IPS-NIHi7 (cell line): Measurements from ENCODE around the gene ZMYM2.
A peak's percentile ranks its signal among the peaks of the same experiment; 100 is the strongest.

ENCODE experiments used
- DNase-seq: peaks from one replicate; pipeline ENCODE4 v3.0.0; 2012; ENCODE audit warnings: mixed read lengths; ENCODE audit errors: extremely low spot score

ZMYM2 gene

DNA sequence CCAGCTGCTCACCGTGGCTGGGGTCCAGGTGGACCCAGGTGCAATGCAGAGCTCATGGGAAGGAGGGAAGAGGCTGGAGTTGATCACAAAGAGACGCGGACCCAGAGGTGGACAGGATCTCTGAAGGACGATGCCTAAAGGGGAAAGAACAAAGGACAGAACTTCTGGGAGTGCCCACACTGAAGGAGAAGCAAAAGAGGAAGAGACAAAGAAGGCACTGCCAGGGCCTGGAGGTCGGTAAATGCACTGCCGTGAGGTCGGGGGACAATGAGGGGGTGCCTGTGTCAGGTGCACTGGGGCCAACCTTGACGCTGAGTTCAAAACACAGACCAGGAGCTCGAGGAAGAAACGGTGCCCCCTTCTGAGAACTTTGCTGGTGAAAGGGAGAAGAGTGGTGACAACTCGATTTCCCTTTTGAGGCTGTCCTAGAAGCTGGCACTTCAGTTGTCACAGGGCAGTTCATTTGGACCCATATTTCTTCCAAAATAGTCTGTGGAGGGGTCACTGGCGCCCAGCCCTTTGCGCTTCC is 146.7 kb downstream of the ZMYM2 start:
- DNase-seq, result no peak

DNA sequence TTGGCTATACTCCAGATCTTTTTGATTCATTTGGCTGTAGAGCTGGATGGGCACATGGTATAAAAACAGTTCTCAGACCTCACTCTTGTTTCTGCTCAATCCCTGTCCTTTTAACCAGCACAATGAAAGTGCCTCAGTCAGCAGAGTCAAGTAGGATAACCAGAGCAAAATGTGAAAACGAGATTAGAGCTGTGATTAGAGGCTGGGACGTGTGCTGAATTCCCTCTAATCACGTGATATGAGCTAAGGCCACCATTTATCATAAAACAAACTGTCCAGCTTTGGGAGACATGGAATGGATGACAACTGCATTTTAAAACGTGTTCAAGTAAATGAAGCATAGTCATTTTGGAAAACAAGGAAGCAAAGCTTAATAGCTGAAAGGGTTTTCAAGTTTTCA is 148.2 kb downstream of the ZMYM2 start:
- DNase-seq, result no peak

DNA sequence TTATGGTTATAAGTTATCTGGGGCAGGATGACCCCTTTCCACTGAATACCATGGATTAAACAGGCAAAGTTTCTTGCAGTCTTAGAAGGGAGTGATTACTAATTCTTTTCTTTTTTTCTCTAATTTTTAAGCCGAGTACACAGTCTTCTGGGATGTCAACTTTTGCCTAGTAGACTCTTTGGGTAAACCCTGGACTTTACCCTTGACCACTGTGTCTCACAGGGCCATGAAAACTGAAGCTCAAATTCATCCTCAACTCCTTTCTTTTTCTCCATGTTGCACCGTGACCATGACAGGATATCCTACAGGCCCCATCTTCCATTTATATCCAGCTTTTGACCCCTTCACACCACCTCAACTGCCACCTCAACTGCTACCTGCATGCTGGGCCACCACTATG is 150.5 kb downstream of the ZMYM2 start:
- no peak for DNase-seq

GRCh38 chr13:20114066-20114610 is 155.6 kb downstream of the ZMYM2 start:
- no peak for DNase-seq

DNA sequence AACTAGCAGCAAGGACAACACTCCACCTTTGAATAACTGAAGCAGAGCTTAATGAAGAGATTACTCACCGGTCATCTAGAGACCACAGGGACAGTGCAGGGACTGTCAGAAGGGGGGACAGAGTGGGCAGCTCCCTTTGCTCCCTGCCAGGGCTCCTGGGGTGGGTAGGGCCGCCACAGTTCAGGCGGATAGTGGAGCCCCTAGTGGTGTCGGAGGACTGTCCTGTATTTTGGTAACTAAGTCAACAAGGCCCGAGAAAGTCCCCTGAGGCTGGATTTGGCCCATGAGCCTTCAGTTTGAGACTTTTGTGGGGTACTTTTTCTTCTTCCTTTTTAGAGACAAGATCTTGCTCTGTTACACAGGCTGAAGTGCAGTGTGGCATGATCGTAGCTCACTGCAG is 157.7 kb downstream of the ZMYM2 start:
- no peak for DNase-seq

DNA sequence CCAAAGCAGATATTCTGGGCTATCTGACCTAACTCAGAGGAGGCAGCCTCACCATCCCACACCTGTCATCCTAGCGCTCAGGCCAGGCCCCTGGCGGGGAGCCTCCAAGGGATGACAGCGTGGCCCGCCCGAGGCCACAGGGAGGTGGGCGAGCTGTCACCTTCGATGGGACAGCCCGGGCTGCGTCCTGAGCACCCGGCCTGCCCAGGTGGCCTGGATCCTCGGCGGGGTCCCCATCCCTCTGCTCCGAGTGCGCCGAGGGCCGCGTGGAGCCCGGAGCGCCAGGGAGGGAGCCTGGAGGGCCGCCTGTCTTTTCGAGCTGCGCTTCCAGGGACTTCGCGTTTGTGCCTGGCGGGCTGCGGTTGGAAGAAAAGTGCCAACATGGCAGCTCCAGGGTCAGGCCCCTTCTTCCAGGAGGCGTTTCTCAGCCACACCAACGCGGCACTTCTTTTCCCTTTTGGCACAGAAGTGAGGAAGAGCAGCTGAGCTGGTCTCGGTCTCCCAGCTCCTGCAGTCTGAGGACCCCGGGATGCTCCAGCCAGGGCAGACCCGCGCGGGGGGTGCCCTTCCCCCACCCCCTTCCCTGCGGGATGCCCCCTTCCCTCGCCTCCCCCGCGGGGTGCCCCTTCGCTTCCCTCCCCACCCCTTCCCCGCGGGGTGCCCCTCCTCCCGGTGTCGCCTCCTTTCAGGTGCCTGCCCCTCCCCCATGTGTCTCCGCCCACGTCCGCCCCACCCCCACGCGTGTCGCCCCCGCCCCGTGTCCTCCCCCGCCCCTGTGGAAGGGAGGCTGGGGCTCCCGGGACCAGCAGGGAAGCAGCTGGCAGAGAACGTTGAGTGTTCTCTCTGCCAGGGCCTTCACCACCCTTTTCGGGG is 160.0 kb downstream of the ZMYM2 start:
- DNase-seq, result peak; percentile 49

GRCh38 chr13:20119960-20120359 is 161.4 kb downstream of the ZMYM2 start:
- no peak for DNase-seq

- no peak for DNase-seq
Measured at GRCh38 chr13:20121159-20121525, 162.6 kb downstream of the ZMYM2 start.

DNA sequence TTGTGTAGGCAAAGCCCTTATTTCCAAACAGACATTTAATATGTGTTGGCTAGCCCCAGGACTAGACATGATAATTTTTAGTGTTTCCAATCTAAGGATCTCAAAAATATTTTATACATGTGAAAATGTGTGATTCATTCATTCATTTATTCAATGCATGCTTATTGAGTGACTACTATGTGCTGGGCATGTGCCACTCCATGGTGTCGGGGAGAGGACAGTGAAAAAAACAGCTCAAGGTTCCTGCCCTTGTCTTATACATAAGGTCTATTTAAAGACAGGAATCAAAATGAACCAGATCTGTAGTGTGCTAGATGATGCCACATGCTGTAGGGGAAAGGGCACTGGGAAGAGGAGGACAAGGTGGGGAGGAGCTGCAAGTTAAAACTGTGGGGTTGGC is 165.8 kb downstream of the ZMYM2 start:
- no peak for DNase-seq

DNA sequence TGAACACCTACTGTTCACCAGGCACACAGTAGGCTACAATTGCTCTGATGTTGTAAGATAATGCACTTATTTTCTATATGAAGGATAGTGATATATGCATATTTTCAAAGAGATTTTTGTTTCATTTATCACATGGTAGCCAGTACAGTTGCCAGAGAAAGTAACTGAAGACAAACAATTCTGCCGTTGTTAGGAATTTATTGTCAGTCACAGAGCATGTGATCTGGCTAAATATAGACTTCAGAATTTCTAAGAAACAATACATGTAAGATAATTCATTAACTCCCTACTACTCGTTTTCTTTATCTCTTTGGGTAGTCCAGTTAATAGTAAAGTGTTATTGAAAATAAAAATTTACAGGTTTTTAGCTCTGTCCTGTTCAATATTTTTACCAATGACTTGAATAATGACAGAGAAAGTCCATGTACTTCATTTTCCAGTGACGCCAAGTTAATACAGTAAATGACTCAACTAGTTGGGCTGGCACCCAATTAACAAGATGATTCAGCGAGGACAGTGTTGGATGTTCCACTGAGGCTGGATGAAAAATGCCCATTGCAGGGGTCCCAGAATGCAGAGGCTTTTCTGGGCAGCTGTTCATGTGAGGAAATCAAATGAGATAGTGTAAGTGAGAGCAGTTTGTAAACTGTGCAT is 166.7 kb downstream of the ZMYM2 start:
- no peak for DNase-seq

DNA sequence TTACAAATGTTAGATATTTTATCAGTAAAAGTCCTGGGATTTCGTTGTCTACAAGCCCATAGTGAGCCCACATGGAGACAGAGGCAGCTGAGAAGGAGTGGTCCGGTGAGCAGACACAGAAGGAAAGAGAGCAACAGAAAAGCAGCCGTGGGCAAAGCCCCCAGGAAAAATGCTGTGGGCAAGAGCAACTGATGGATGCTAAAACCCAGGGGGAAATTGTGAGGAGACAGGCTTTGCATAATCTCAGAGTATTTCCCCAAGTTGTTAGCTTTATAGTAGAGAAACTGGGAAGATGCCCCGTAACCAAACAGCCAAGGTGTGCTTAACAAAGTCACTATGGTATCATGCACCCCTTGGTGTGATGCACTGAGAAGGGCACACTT is 167.2 kb downstream of the ZMYM2 start:
- no peak for DNase-seq

GRCh38 chr13:20126541-20127261 is 168.2 kb downstream of the ZMYM2 start:
- no peak for DNase-seq

- no peak for DNase-seq
Measured at GRCh38 chr13:20127262-20127561, 168.7 kb downstream of the ZMYM2 start.

- DNase-seq, result peak; percentile 70
Measured at GRCh38 chr13:20127562-20128458, 169.3 kb downstream of the ZMYM2 start.

DNA sequence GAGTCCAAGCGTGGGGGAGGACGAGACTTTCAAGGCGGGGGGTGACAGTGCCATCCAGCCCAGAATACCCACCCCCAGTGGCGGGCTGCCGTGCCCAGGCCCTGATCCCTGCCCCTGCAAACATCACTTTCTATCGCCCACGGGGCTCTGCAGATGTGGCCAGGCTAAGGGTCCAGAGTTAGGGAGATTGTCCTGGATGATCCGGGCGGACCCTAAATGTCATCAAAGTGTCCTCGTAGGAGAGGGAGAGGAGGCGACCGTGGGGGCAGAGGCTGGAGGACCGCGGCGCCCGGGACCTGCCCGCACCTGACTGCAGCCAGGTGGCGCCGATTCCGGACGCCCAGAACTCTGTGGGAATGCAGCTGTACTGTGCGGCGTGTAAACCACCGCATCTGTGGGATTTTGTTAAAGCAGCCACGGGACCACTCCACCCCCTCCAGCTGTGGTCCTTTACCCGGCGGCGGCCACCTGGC is 170.0 kb downstream of the ZMYM2 start:
- no peak for DNase-seq

DNA sequence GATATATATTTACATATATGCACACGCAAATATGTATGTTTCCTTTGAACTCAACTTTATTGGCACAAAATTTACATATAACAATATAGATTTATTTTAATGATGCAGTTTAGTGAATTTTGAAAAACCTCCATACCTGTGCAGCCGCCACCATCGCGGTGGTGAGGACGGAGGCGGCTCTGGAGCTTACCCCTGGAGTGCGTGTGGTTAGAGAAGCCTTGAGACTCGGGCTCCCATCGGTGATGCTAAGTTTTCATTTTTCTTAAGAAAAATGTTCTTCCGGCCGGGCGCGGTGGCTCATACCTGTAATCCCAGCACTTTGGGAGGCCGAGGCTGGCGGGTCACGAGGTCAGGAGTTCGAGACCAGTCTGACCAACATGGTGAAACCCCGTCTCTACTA is 170.5 kb downstream of the ZMYM2 start:
- DNase-seq, result no peak

DNA sequence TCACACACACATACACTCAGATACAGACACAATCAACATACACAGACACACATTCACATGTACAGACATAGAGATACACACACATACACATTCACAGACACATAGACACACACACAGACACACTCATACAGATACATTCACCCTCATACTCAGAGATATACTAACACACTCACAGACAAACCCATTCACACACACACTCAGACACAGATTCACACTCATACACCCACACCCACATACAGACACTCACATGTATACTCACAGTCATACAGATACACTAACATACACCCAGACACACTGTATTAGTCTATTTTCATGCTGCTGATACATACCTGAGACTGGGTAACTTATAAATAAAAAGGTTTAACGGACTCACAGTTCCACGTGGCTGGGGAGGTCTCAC is 171.5 kb downstream of the ZMYM2 start:
- DNase-seq, result no peak

- DNase-seq, result no peak
Measured at GRCh38 chr13:20130652-20131051, 172.1 kb downstream of the ZMYM2 start.

DNA sequence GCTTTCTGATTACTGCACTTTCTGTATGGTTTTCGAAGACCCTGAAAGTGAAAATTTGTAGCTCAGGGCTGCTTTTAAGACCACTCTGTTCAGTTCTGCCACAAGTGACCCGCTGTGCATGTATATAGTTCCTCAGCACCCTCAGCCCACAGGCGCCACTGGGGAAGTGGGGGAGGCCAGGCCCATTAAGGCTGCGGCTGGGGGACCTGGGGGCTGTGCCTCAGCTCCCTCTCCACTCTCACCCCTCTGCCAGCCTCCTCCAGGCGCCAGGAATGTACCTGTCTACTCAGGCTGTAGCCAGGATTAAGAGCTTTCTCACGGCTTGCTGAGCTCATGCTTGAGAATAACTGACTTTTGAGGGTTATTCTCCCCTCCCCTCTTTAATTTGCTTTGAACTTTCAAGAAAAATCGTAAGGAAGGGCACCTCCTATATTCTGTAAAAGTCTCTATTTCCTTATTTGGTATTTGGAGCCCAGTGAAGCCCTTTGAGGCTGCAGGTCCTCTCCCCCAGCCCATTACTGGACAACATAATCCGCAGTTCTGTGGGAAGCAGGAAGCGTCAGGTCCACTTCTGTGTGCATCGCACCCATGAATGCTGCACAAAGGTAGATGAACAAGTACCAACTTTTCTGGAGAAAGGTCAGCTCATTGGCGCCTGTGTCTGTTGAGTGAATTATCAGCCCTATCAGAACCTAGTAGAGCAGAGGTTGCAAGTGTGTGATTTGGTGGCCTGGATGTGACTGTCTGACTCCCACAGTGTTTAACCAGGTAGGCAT is 172.7 kb downstream of the ZMYM2 start:
- DNase-seq, result no peak

DNA sequence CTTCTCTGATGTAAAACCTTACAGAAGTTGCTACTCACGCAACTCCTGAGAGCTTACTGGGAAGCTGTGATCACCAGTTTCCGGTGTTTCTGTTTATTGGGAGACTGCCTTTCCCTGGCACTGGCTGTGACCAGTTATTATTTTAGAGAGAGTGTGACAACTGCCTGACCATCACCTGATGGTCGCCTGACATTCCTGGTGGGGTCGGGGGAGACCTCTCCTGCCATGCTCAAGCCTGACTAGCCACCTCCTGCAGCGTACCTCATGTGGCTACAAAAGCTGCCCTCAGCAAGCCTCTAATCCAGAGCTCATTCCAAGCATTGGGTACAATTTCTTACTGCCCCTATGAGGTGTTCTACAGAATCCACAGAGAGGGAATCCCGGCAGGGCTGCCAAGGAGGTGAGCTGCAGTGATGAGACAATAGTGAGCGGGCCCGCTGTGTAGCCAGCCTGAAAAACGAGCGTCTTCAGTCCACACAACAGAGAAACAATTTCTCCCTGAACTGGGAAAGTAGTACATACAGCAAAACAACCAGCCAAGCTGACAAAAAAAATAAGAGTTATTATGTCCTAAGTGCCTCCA is 173.6 kb downstream of the ZMYM2 start:
- no peak for DNase-seq
